GM12891 (cell line): ENCODE results near the gene RSPO4.

ENCODE experiments used
- PAX5 ChIP-seq: IDR thresholded peaks from 2 replicates; pipeline ENCODE4 v1.6.1; 2011; ENCODE audit warnings: low read length, moderate library complexity, mild to moderate bottlenecking; ENCODE audit not compliant: insufficient read depth, severe bottlenecking
- POLR2A ChIP-seq: IDR thresholded peaks from 2 replicates; pipeline ENCODE4 v1.6.1; 2011; ENCODE audit warnings: low read depth, low read length, control low read depth
- POLR2AphosphoS5 ChIP-seq: IDR thresholded peaks from 2 replicates; pipeline ENCODE4 v1.6.1; 2011; ENCODE audit warnings: low read depth, low read length, control low read depth
- POU2F2 ChIP-seq: IDR thresholded peaks from 2 replicates; pipeline ENCODE4 v1.6.1; 2011; ENCODE audit warnings: low read depth, mild to moderate bottlenecking, control low read depth, low read length, moderate library complexity
- SPI1 ChIP-seq: IDR thresholded peaks from 2 replicates; pipeline ENCODE4 v1.6.1; 2011; ENCODE audit warnings: low read depth, low read length, control low read depth
- TAF1 ChIP-seq: IDR thresholded peaks from 2 replicates; pipeline ENCODE4 v1.6.1; 2011; ENCODE audit warnings: low read depth, low read length, control low read depth

GRCh38 chr20:922781-923180 is 79.3 kb downstream of the RSPO4 start:
- no peak for TF ChIP-seq TAF1
- TF ChIP-seq POLR2A = no peak
- TF ChIP-seq POU2F2 = no peak
- TF ChIP-seq POLR2AphosphoS5 = no peak
- TF ChIP-seq SPI1 = no peak
- TF ChIP-seq PAX5 = no peak
